ENCODE results near the gene VWDE.
A peak's percentile ranks its signal among the peaks of the same experiment; 100 is the strongest.

The VWDE gene

GRCh38 chr7:12322903-12323300 is 80.8 kb downstream of the VWDE start:
- H3K4me3 ChIP-seq (ENCODE audit: low read depth, low read length), result no peak overlapping the region
- DNase-seq (ENCODE audit: low read depth, low spot score), result no peak
- in situ Hi-C loops (cut with HindIII; ENCODE audit: low sequenced_read_pairs), result no loop called here
- no peak for TF ChIP-seq CTCF (IDR thresholded peaks at IDR 0.05; ENCODE audit: low read depth, low read length)

GRCh38 chr7:12322284-12322902 is 81.3 kb downstream of the VWDE start:
- peak; percentile 33 for DNase-seq (ENCODE audit: low read depth, low spot score)
- in situ Hi-C loops (cut with HindIII; ENCODE audit: low sequenced_read_pairs), result no loop called here
- TF ChIP-seq CTCF (IDR thresholded peaks at IDR 0.05; ENCODE audit: low read depth, low read length), result peak; percentile 63

GRCh38 chr7:12320987-12321647 is 82.5 kb downstream of the VWDE start:
- no peak for TF ChIP-seq CTCF (IDR thresholded peaks at IDR 0.05; ENCODE audit: low read depth, low read length)
- DNase-seq (ENCODE audit: low read depth, low spot score), result no peak
- H3K4me3 ChIP-seq (ENCODE audit: low read depth, low read length), result no peak overlapping the region
- in situ Hi-C loops (cut with HindIII; ENCODE audit: low sequenced_read_pairs), result no loop called here

More at GRCh38 chr7:12322284-12322902, 81.3 kb downstream of the VWDE start:
- H3K4me3 ChIP-seq (ENCODE audit: low read depth, low read length), result no peak overlapping the region

- no peak for DNase-seq (ENCODE audit: low read depth, low spot score)
- no peak for TF ChIP-seq CTCF (IDR thresholded peaks at IDR 0.05; ENCODE audit: low read depth, low read length)
- no peak overlapping the region for H3K4me3 ChIP-seq (ENCODE audit: low read depth, low read length)
- in situ Hi-C loops (cut with HindIII; ENCODE audit: low sequenced_read_pairs), result no loop called here
These were observed 83.3 kb downstream of the VWDE start for GRCh38 chr7:12320241-12320986.

GRCh38 chr7:12317675-12318074 is 86.0 kb downstream of the VWDE start:
- TF ChIP-seq CTCF (IDR thresholded peaks at IDR 0.05; ENCODE audit: low read depth, low read length), result no peak
- DNase-seq (ENCODE audit: low read depth, low spot score), result no peak
- H3K4me3 ChIP-seq (ENCODE audit: low read depth, low read length), result no peak overlapping the region
- in situ Hi-C loops (cut with HindIII; ENCODE audit: low sequenced_read_pairs), result no loop called here

GRCh38 chr7:12316925-12317324 is 86.7 kb downstream of the VWDE start:
- no peak for DNase-seq (ENCODE audit: low read depth, low spot score)
- in situ Hi-C loops (cut with HindIII; ENCODE audit: low sequenced_read_pairs), result no loop called here
- H3K4me3 ChIP-seq (ENCODE audit: low read depth, low read length), result no peak overlapping the region
- no peak for TF ChIP-seq CTCF (IDR thresholded peaks at IDR 0.05; ENCODE audit: low read depth, low read length)

All from astrocyte of the spinal cord (primary cell).